NCI-H69 (cell line): ENCODE measurements around the gene NCOR1.
"Not testable (repeated sequence)": the region's sequence is repeated elsewhere in the genome, so short reads cannot be mapped to it uniquely, and the experiment has no call there.

Experiments used
- DNase-seq: peaks from one replicate; lab custom pipeline; 2025; lab: John Stamatoyannopoulos, UW

Gene NCOR1

DNA sequence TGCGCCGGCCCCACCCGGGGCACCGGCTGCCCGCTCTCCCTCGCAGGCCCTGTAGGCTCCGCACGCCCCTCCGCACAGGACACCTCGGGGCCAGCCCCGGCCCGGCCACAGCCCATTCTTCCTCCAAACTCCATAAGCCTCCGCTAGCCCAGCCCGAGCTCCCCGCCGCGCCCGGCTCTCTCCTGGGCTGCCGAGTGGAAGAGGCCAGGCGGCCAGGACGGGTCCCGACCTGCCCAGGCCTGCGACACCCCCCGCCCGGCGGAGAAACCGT is 397 bp downstream of the NCOR1 start:
- peak; percentile 64 for DNase-seq

DNA sequence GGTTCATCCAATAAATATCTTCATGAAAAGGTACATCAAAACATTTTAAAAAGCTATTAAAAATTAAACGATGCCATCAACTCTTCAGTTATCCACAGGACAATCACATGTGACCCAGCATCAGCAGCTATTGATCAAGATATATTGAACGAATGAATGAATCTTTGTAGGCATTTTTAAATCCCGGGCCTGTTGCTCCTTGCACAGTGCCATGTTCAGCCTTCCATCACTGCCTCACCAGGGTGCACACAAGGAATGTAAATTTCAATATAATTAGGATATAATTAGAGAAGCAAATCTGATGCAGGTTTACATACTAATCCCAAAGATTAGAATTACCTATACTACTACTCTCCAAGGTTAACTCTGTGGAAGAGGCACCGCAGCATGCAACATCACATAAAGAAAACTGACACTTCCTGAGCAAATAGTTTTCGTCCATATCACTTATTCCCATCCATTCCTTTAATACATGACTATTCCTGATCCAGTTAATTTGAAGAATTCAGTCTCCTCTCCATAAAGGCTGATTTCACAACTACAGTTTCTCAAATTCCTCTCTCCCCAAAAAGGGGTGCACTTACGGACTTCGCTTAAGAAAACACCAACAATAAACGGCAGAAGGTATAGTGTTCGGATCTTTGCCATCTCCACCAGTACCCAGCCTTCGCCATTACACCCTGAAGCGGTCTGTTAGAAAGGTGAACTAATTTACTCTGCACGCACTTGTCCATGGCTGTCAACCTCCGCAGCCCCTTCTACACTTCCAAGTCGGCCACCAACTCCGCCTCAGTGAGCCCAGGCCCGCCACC is 938 bp downstream of the NCOR1 start:
- no peak for DNase-seq

GRCh38 chr17:16212793-16213192 is 2.5 kb downstream of the NCOR1 start:
- no peak for DNase-seq

DNA sequence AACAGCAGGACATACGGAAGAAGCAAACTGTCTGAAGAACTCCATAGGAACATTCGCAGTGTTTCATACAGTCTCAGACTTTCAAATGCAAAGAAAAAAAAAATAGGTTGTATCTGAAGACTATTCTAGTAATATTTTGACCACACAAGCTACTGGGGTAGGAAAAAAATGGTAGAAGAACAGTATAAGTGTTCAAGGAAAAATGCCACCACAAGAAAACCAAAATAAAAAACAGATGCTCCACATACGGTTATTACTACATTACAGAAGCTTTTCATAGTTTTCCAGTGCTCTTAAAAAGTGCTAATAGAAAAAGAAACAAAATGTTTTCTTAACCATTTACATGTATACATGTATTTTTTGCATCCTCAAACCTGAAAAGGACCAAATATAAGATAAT is 3.7 kb downstream of the NCOR1 start:
- no peak for DNase-seq

DNA sequence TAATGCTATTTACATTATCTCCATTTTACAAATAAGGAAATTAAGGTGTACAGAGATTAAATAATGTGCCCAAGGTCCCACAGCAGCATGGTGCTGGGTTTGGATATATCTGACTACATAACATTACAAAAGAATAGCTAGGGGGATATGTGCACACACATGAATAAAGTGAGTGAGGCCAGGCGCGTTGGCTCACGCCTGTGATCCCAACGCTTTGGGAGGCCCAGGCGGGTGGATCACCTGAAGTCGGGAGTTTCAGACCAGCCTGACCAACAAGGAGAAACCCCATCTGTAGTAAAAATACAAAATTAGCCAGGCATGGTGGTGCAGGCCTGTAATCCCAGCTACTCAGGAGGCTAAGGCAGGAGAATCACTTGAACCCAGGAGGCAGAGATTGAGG is 10.6 kb downstream of the NCOR1 start:
- DNase-seq = not testable (repeated sequence)

- DNase-seq = not testable (repeated sequence)
These were observed 12.5 kb downstream of the NCOR1 start for GRCh38 chr17:16202554-16203500.

DNA sequence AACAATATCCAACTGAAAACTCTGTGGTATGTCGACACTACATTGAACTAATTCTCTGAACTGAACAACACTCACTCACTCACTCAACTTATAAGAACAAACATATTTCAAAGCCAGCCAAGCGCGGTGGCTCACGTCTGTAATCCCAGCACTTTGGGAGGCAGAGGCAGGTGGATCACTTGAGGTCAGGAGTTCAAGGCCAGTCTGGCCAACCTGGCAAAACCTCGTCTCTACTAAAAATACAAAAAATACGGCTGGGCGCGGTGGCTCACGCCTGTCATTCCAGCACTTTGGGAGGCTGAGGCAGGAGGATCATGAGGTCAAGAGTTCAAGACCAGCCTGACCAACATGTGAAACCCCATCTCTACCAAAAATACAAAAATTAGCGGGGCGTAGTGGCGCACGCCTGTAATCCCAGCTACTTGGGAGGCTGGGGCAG is 13.6 kb downstream of the NCOR1 start:
- DNase-seq = not testable (repeated sequence)

GRCh38 chr17:16199093-16199492 is 16.2 kb downstream of the NCOR1 start:
- DNase-seq = no peak

GRCh38 chr17:16197276-16197675 is 18.1 kb downstream of the NCOR1 start:
- DNase-seq = no peak

- DNase-seq = not testable (repeated sequence)
These were observed 21.0 kb downstream of the NCOR1 start for GRCh38 chr17:16194307-16194835.

GRCh38 chr17:16191604-16192003 is 23.7 kb downstream of the NCOR1 start:
- DNase-seq = no peak

- no peak for DNase-seq
These were observed 24.5 kb downstream of the NCOR1 start for GRCh38 chr17:16190703-16191360.

DNA sequence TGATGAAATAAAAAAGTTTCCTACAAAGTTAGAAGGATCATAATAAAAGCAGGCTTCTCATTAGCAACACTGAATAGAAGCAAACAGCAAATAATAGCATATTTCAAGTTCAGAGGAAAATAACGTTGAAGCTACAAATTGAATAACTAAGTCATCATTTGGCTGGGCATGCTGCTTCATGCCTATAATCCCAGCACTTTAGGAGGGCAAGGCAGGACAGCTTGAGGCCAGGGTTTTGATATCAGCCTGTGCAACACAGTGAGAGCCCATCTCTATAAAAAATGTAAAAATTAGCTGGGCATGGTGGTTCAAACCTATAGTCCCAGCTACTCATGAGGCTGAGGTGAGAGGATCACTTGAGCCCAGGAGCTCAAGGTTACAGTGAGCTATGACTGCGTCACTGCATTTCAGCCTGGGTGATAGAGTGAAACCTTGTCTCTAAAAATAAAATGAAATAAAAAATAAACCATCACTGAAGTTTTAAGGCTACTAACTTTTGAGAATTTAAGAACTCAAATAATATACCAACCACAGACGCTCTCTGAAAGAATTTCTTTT is 25.5 kb downstream of the NCOR1 start:
- DNase-seq = no peak

DNA sequence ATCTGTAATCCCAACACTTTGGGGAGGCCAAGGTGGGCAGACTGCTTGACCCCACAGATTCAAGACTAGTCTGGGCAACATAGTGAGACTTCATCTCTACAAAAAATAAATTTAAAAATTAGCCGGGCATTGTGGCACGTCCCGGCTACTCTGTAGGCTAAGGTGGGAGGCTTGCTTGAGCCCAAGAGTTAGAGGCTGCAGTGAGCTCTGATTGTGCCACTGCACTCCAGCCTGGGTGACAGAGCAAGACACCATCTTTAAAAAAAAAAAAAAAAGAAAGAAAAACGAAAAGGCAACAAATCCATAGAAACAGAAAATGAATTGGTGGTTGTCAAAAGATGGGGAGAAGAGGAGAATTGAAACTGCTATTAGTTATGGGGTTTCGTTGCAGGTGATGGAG is 27.7 kb downstream of the NCOR1 start:
- no peak for DNase-seq

DNA sequence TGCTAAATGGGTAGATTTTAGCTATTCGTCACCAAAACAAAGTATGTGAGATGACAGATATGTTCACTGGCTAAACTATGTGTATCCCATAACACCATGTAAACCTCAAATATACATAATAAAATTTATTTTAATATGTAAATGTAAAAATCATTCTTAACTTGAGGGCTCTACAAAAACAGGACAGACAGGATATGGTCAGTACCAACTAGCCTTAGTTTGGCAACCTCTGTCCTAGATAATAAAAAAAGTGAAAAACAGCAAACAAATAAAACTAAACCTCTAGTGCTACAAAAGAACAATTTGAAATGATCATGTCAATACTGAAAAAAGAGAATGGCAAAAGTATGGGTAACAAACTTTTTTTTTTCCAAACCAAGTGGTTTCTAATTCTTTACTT is 33.8 kb downstream of the NCOR1 start:
- DNase-seq = no peak

DNA sequence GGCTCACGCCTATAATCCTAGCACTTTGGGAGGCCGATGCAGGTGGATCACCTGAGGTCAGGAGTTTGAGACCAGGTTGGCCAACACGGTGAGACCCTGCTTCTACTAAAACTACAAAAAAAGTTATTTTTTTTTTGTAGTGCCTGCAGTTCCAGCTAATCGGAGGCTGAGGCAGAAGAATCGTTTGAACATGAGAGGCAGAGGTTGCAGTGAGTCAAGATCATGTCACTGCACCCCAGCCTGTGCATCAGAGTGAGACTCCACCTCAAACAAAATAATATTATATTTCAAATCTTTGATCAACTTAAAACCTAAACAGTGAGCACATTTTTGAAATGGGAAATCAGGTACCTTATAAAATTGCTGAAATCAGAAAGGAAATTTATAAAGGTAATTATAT is 36.5 kb downstream of the NCOR1 start:
- no peak for DNase-seq

GRCh38 chr17:16171613-16172012 is 43.7 kb downstream of the NCOR1 start:
- peak; percentile 23 for DNase-seq

DNA sequence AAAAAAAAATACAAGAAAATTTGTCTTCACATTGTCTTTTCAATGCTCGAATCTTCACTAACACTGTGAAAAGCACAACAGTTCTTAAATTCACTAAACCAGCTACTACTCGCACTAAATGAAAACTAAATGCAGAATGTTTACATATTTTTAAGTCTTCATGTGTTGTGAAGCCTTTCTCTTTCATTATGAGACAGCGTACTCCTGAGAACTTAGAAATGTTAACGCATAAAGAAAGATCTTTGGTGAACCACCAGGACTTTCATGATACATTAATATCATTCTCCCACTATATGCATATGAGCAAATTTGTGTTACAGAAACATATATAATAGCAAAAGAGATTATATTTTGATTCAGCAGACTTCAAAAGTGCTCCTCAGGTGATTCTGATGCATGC is 48.6 kb downstream of the NCOR1 start:
- not testable (repeated sequence) for DNase-seq

GRCh38 chr17:16158714-16159113 is 56.6 kb downstream of the NCOR1 start:
- no peak for DNase-seq

- no peak for DNase-seq
These were observed 59.8 kb downstream of the NCOR1 start for GRCh38 chr17:16155536-16155935.

GRCh38 chr17:16152326-16152725 is 63.0 kb downstream of the NCOR1 start:
- not testable (repeated sequence) for DNase-seq

GRCh38 chr17:16150251-16150856 is 65.0 kb downstream of the NCOR1 start:
- no peak for DNase-seq
